ENCODE data around the gene QKI.
"Not testable (repeated sequence)": the region's sequence is repeated elsewhere in the genome, so short reads cannot be mapped to it uniquely, and the experiment has no call there.

Gene QKI

DNA sequence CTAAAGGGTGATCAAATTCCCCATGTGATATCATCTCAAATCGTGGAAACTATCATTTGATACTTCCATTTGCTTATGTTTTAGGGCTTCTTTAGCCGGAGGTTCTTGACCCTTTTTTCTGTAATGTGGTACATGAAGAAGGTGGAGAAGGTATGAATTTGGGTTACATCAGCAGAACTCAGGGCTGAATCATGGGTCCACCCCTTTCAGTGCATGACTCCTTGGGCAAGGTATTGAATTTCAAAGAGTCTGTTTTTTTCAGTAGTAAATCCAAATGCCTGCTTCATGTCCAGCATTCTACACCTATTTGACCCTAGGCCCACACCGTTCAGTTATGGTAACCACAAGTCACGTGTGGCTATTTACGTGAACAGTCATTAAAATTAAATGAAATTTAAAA is 30.6 kb upstream of the QKI start:
- H2AFZ ChIP-seq: no peak overlapping the region
- H3K27me3 ChIP-seq (ENCODE audit: control insufficient read depth, insufficient read depth, low read length): no peaks in the 10 kb centered on the region
- no peaks in the 10 kb centered on the region for H3K4me1 ChIP-seq
- no peak overlapping the region for H3K4me3 ChIP-seq (ENCODE audit: low read depth, low read length)
- H3K4me2 ChIP-seq (ENCODE audit: low read length): no peak overlapping the region
- H3K36me3 ChIP-seq (ENCODE audit: control insufficient read depth, insufficient read depth, low read length): no peaks in the 10 kb centered on the region
- no peaks in the 10 kb centered on the region for H3K79me2 ChIP-seq
- H3K27ac ChIP-seq: no peak overlapping the region
- H3K9me3 ChIP-seq (ENCODE audit: control insufficient read depth, low read length): no peaks in the 10 kb centered on the region
- TF ChIP-seq, protein P1, sequence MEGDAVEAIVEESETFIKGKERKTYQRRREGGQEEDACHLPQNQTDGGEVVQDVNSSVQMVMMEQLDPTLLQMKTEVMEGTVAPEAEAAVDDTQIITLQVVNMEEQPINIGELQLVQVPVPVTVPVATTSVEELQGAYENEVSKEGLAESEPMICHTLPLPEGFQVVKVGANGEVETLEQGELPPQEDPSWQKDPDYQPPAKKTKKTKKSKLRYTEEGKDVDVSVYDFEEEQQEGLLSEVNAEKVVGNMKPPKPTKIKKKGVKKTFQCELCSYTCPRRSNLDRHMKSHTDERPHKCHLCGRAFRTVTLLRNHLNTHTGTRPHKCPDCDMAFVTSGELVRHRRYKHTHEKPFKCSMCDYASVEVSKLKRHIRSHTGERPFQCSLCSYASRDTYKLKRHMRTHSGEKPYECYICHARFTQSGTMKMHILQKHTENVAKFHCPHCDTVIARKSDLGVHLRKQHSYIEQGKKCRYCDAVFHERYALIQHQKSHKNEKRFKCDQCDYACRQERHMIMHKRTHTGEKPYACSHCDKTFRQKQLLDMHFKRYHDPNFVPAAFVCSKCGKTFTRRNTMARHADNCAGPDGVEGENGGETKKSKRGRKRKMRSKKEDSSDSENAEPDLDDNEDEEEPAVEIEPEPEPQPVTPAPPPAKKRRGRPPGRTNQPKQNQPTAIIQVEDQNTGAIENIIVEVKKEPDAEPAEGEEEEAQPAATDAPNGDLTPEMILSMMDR (IDR thresholded peaks at IDR 0.05): no peak
- no peak overlapping the region for H3K9ac ChIP-seq

DNA sequence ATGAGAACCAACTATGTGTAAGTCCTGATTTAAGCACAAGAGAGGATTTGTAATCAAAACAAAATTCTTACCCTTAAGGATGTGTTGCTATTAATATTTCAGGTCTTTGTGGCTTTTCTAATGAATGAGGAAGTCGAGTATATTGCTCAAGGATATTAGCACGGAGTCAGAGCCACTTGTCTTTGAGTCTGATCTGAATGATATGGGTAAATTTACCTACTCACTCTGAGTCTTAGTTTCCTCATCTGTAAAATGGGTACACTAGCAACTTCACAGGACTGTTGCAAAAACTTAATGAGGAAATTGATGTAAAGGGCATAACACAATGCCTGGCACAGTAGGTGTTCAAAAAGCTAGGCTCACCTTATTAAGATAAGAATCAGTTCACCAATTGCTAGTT is 30.0 kb upstream of the QKI start:
- no peak overlapping the region for H3K9ac ChIP-seq
- H3K27me3 ChIP-seq (ENCODE audit: control insufficient read depth, insufficient read depth, low read length): no peaks in the 10 kb centered on the region
- H3K27ac ChIP-seq: no peak overlapping the region
- TF ChIP-seq, protein P1 (IDR thresholded peaks at IDR 0.05): no peak
- no peaks in the 10 kb centered on the region for H3K9me3 ChIP-seq (ENCODE audit: control insufficient read depth, low read length)
- no peaks in the 10 kb centered on the region for H3K36me3 ChIP-seq (ENCODE audit: control insufficient read depth, insufficient read depth, low read length)
- no peaks in the 10 kb centered on the region for H3K4me1 ChIP-seq
- no peak overlapping the region for H3K4me3 ChIP-seq (ENCODE audit: low read depth, low read length)
- H3K79me2 ChIP-seq: no peaks in the 10 kb centered on the region
- H3K4me2 ChIP-seq (ENCODE audit: low read length): no peak overlapping the region
- H2AFZ ChIP-seq: no peak overlapping the region

DNA sequence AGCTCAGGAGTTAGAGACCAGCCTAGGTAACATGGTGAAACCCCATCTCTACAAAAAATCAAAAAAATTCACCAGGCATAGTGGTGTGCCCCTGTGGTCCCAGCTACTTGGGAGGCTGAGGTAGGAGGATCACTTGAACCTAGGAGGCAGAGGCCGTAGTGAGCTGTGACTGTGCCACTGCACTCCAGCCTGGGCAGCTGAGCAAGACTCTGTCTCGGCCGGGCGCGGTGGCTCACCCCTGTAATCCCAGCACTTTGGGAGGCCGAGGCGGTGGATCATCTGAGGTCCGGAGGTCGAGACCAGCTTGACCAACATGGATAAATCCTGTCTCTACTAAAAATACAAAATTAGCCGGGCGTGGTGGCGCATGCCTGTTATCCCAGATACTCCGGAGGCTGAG is 29.0 kb upstream of the QKI start:
- not testable (repeated sequence) for H3K4me3 ChIP-seq (ENCODE audit: low read depth, low read length); H3K27me3 ChIP-seq (ENCODE audit: control insufficient read depth, insufficient read depth, low read length); H2AFZ ChIP-seq; H3K4me2 ChIP-seq (ENCODE audit: low read length); H3K36me3 ChIP-seq (ENCODE audit: control insufficient read depth, insufficient read depth, low read length); H3K9me3 ChIP-seq (ENCODE audit: control insufficient read depth, low read length); H3K27ac ChIP-seq; H3K4me1 ChIP-seq; H3K9ac ChIP-seq; H3K79me2 ChIP-seq

DNA sequence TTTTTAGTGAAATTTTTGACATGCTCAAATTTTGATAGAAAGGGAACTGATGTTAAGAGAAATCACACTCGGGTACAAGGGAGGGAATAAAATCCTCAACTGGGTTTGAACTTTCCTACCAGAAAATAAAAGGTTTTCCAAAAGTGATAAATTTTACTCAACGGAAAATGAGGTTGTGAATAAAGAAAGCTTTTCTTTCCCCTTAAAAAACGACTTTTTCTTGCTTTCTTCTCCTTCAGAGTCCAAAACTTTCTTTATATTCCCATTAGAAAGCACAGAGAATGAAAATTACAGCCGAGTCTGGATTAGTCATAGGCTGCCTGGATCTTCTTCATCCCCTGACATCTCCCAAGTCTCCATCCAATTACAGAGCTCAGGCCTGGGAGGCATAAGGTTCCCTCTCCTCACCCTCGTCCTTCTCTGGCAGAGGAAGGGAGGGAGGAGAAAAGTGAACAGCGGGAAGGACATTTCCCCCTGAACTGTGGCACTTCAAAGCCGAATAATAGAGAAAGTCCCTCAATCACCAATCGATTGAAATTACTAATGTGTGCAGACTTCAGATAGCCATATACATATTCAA is 28.1 kb upstream of the QKI start:
- no peak overlapping the region for H3K9ac ChIP-seq
- no peaks in the 10 kb centered on the region for H3K79me2 ChIP-seq
- H3K27me3 ChIP-seq (ENCODE audit: control insufficient read depth, insufficient read depth, low read length): no peaks in the 10 kb centered on the region
- H3K9me3 ChIP-seq (ENCODE audit: control insufficient read depth, low read length): no peaks in the 10 kb centered on the region
- H2AFZ ChIP-seq: no peak overlapping the region
- no peak overlapping the region for H3K27ac ChIP-seq
- no peaks in the 10 kb centered on the region for H3K36me3 ChIP-seq (ENCODE audit: control insufficient read depth, insufficient read depth, low read length)
- no peaks in the 10 kb centered on the region for H3K4me1 ChIP-seq
- no peak overlapping the region for H3K4me3 ChIP-seq (ENCODE audit: low read depth, low read length)
- TF ChIP-seq, protein P1 (IDR thresholded peaks at IDR 0.05): no peak
- H3K4me2 ChIP-seq (ENCODE audit: low read length): no peak overlapping the region

DNA sequence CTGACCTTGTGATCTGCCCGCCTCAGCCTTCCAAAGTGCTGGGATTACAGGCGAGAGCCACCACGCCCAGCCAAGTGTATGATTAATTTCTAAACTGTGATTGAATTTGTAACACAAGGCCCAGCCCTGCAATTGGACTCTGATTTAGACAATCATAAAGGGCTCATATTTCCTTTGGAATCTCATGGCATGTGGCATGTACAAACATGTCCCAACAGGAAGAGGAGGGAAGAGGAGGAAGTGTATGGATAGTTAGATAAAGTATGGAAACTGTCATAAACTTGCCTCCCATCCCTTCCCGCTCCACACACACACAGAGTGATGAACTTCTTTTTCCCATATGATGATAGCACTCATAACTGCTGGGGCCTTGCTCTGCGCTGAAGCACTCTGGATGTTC is 27.2 kb upstream of the QKI start:
- H3K9me3 ChIP-seq (ENCODE audit: control insufficient read depth, low read length): no peaks in the 10 kb centered on the region
- no peaks in the 10 kb centered on the region for H3K4me1 ChIP-seq
- H3K27ac ChIP-seq: no peak overlapping the region
- H3K4me2 ChIP-seq (ENCODE audit: low read length): no peak overlapping the region
- no peak overlapping the region for H2AFZ ChIP-seq
- H3K9ac ChIP-seq: no peak overlapping the region
- H3K4me3 ChIP-seq (ENCODE audit: low read depth, low read length): no peak overlapping the region
- no peaks in the 10 kb centered on the region for H3K27me3 ChIP-seq (ENCODE audit: control insufficient read depth, insufficient read depth, low read length)
- H3K36me3 ChIP-seq (ENCODE audit: control insufficient read depth, insufficient read depth, low read length): no peaks in the 10 kb centered on the region
- TF ChIP-seq, protein P1 (IDR thresholded peaks at IDR 0.05): no peak
- no peaks in the 10 kb centered on the region for H3K79me2 ChIP-seq

Measured in parathyroid adenoma (tissue), 2 donors.